GM19238 (cell line): ENCODE data around the gene LNPK.
"Not testable (repeated sequence)": the region's sequence is repeated elsewhere in the genome, so short reads cannot be mapped to it uniquely, and the experiment has no call there.

Experiments
- DNase-seq: peaks from one replicate; pipeline ENCODE4 v3.0.0; 2011; ENCODE audit warnings: low spot score; ENCODE audit not compliant: insufficient read length

The LNPK gene

GRCh38 chr2:175976391-175977157, 25.5 kb downstream of the LNPK start:
- no peak for DNase-seq

GRCh38 chr2:175973373-175973772, 28.7 kb downstream of the LNPK start:
- no peak for DNase-seq

GRCh38 chr2:175966839-175967238, 35.2 kb downstream of the LNPK start:
- no peak for DNase-seq

GRCh38 chr2:175965773-175966172, 36.3 kb downstream of the LNPK start:
- DNase-seq = no peak

GRCh38 chr2:175964195-175964594, 37.9 kb downstream of the LNPK start:
- DNase-seq = no peak

GRCh38 chr2:175963171-175963570, 38.9 kb downstream of the LNPK start:
- DNase-seq = not testable (repeated sequence)

GRCh38 chr2:175957845-175958244, 44.2 kb downstream of the LNPK start:
- DNase-seq = no peak

GRCh38 chr2:175955136-175955535, 46.9 kb downstream of the LNPK start:
- no peak for DNase-seq

- no peak for DNase-seq
Measured at GRCh38 chr2:175950512-175950911, 51.6 kb downstream of the LNPK start.

- no peak for DNase-seq
Measured at GRCh38 chr2:175948191-175948590, 53.9 kb downstream of the LNPK start.

- DNase-seq = no peak
Measured at GRCh38 chr2:175947073-175947472, 55.0 kb downstream of the LNPK start.

GRCh38 chr2:175941699-175942098, 60.4 kb downstream of the LNPK start:
- no peak for DNase-seq

- DNase-seq = no peak
Measured at GRCh38 chr2:175937216-175937615, 64.9 kb downstream of the LNPK start.

- DNase-seq = no peak
Measured at GRCh38 chr2:175935289-175936181, 66.5 kb downstream of the LNPK start.

GRCh38 chr2:175932675-175933074, 69.4 kb downstream of the LNPK start:
- no peak for DNase-seq

GRCh38 chr2:175931805-175932204, 70.3 kb downstream of the LNPK start:
- DNase-seq = no peak

GRCh38 chr2:175930504-175930903, 71.6 kb downstream of the LNPK start:
- no peak for DNase-seq

GRCh38 chr2:175929850-175930249, 72.2 kb downstream of the LNPK start:
- DNase-seq = no peak

- DNase-seq = no peak
Measured at GRCh38 chr2:175926272-175926671, 75.8 kb downstream of the LNPK start.

GRCh38 chr2:175922160-175922559, 79.9 kb downstream of the LNPK start:
- DNase-seq = no peak

- no peak for DNase-seq
Measured at GRCh38 chr2:175918935-175919334, 83.1 kb downstream of the LNPK start.

GRCh38 chr2:175914846-175915245, 87.2 kb downstream of the LNPK start:
- DNase-seq = no peak
